HG02885 (cell line): ENCODE data around the gene THYN1.
A peak's percentile ranks its signal among the peaks of the same experiment; 100 is the strongest.
"Not testable (repeated sequence)": the region's sequence is repeated elsewhere in the genome, so short reads cannot be mapped to it uniquely, and the experiment has no call there.

Experiments
- ATAC-seq: cut with Tn5 transposase; IDR thresholded peaks from one replicate; pipeline ENCODE4 v1.9.1; 2021; ENCODE audit warnings: mild to moderate bottlenecking; ENCODE audit not compliant: unreplicated experiment, poor library complexity

Gene THYN1

GRCh38 chr11:134253188-134253993 lies at the start of gene THYN1, which contains the start of gene ACAD8:
THYN1 (minus strand) TSS chr11:134253352; CDS start chr11:134252882, 470 bp downstream.
ACAD8 (plus strand) TSS chr11:134253568; CDS start chr11:134253601, 33 bp downstream.
- peak; percentile 98 for ATAC-seq

- no peak for ATAC-seq
Observed at GRCh38 chr11:134294664-134295063, 41.5 kb upstream of the THYN1 start.

- ATAC-seq, result no peak
Observed at GRCh38 chr11:134293119-134294113, 40.3 kb upstream of the THYN1 start.

- ATAC-seq, result no peak
Observed at GRCh38 chr11:134292661-134293060, 39.5 kb upstream of the THYN1 start.

- ATAC-seq, result no peak
Observed at GRCh38 chr11:134291196-134291595, 38.0 kb upstream of the THYN1 start.

- no peak for ATAC-seq
Observed at GRCh38 chr11:134290646-134291045, 37.5 kb upstream of the THYN1 start.

- no peak for ATAC-seq
Observed at GRCh38 chr11:134289789-134290188, 36.6 kb upstream of the THYN1 start.

- no peak for ATAC-seq
Observed at GRCh38 chr11:134289167-134289566, 36.0 kb upstream of the THYN1 start.

GRCh38 chr11:134288486-134288885 lies 35.3 kb upstream of the THYN1 start:
- no peak for ATAC-seq

GRCh38 chr11:134287561-134287960 lies 34.4 kb upstream of the THYN1 start:
- ATAC-seq, result no peak

- not testable (repeated sequence) for ATAC-seq
Observed at GRCh38 chr11:134284349-134284748, 31.2 kb upstream of the THYN1 start.

GRCh38 chr11:134283461-134284230 lies 30.5 kb upstream of the THYN1 start:
- no peak for ATAC-seq

- no peak for ATAC-seq
Observed at GRCh38 chr11:134282121-134283045, 29.2 kb upstream of the THYN1 start.

- not testable (repeated sequence) for ATAC-seq
Observed at GRCh38 chr11:134281635-134282034, 28.5 kb upstream of the THYN1 start.

GRCh38 chr11:134278356-134278755 lies 25.2 kb upstream of the THYN1 start:
- no peak for ATAC-seq

GRCh38 chr11:134277183-134278001 lies 24.2 kb upstream of the THYN1 start:
- ATAC-seq, result no peak

GRCh38 chr11:134276396-134277182 lies 23.4 kb upstream of the THYN1 start:
- ATAC-seq, result peak; percentile 15
